PC-9 (cell line): ENCODE measurements around the gene RIMS1.

Source experiments
- CTCF ChIP-seq: fragments of 200-600 bp; sonication (generic); conservative IDR thresholded peaks from 2 replicates; pipeline ENCODE4 v1.6.1; 2017; ENCODE audit warnings: mixed run types, antibody characterized with exemption, mild to moderate bottlenecking, moderate library complexity
- EZH2 ChIP-seq: fragments of 200-600 bp; sonication (generic); IDR thresholded peaks from 2 replicates; pipeline ENCODE4 v1.8.0; 2017; ENCODE audit warnings: antibody characterized with exemption, low read depth

- TF ChIP-seq CTCF (no peak), EZH2 (no peak)
Measured at GRCh38 chr6:72419966-72420365, 533.6 kb downstream of the RIMS1 start.
